Activated naive CD8-positive, alpha-beta T cell treated with anti-CD3 and anti-CD28 coated beads, Interleukin-2, amount 50 U/mL, for 24 hours (primary cell): ENCODE measurements around the gene CFAP99.
A peak's percentile ranks its signal among the peaks of the same experiment; 100 is the strongest.

ENCODE experiments used
- ATAC-seq: fragments of 150-1000 bp; cut with Tn5 transposase; one replicate; pipeline ENCODE4 v1.10.0; 2021
- DNase-seq: peaks from one replicate; pipeline ENCODE4 v3.0.0; 2021
- H3K27ac Mint-ChIP-seq: one replicate; pipeline ENCODE4 v1.8.0; 2021; ENCODE audit warnings: mild to moderate bottlenecking, mixed read lengths
- H3K27me3 Mint-ChIP-seq: one replicate; pipeline ENCODE4 v1.8.0; 2021; ENCODE audit warnings: mixed read lengths
- H3K36me3 Mint-ChIP-seq: one replicate; pipeline ENCODE4 v1.8.0; 2021; ENCODE audit warnings: low read depth, mixed read lengths
- H3K4me1 Mint-ChIP-seq: one replicate; pipeline ENCODE4 v1.8.0; 2021; ENCODE audit warnings: mixed read lengths
- H3K4me3 Mint-ChIP-seq: one replicate; pipeline ENCODE4 v1.8.0; 2021; ENCODE audit warnings: mild to moderate bottlenecking, moderate library complexity, mixed read lengths
- H3K9me3 Mint-ChIP-seq: one replicate; pipeline ENCODE4 v1.8.0; 2021; ENCODE audit warnings: mixed read lengths

CFAP99 gene

GRCh38 chr4:2438822-2439718 lies 20.3 kb downstream of the CFAP99 start:
- Mint-ChIP-seq H3K27ac (no peak overlapping the region), H3K4me3 (no peak overlapping the region)

GRCh38 chr4:2441393-2442174 lies 22.8 kb downstream of the CFAP99 start:
- Mint-ChIP-seq H3K9me3 (no peaks in the 10 kb centered on the region), H3K27me3 (no peaks in the 10 kb centered on the region), H3K4me1 (peaks cover 5% of the 10 kb centered on the region), H3K27ac (no peak overlapping the region), H3K4me3 (no peak overlapping the region), H3K36me3 (no peaks in the 10 kb centered on the region)
- DNase-seq, result peak; percentile 86
- peak; percentile 93 for ATAC-seq

More at GRCh38 chr4:2438822-2439718, 20.3 kb downstream of the CFAP99 start:
- DNase-seq (no peak), ATAC-seq (peak; percentile 35)
- H3K27me3 Mint-ChIP-seq, result no peaks in the 10 kb centered on the region
- no peaks in the 10 kb centered on the region for H3K36me3 Mint-ChIP-seq
- H3K4me1 Mint-ChIP-seq, result peaks cover 5% of the 10 kb centered on the region
- no peaks in the 10 kb centered on the region for H3K9me3 Mint-ChIP-seq

- H3K27ac Mint-ChIP-seq, result no peak overlapping the region
- no peaks in the 10 kb centered on the region for H3K27me3 Mint-ChIP-seq
- no peaks in the 10 kb centered on the region for H3K9me3 Mint-ChIP-seq
- DNase-seq (no peak), ATAC-seq (no peak)
- H3K4me1 Mint-ChIP-seq, result peaks cover 5% of the 10 kb centered on the region
- H3K4me3 Mint-ChIP-seq, result no peak overlapping the region
- H3K36me3 Mint-ChIP-seq, result no peaks in the 10 kb centered on the region
Observed at GRCh38 chr4:2442175-2442993, 23.6 kb downstream of the CFAP99 start.

GRCh38 chr4:2443061-2443730 lies 24.4 kb downstream of the CFAP99 start:
- DNase-seq, result no peak
- no peak for ATAC-seq
- Mint-ChIP-seq H3K4me1 (peaks cover 5% of the 10 kb centered on the region), H3K9me3 (no peaks in the 10 kb centered on the region), H3K27ac (no peak overlapping the region), H3K27me3 (no peaks in the 10 kb centered on the region), H3K4me3 (no peak overlapping the region), H3K36me3 (no peaks in the 10 kb centered on the region)

GRCh38 chr4:2443956-2444740 lies 25.4 kb downstream of the CFAP99 start:
- H3K27ac Mint-ChIP-seq, result no peak overlapping the region

GRCh38 chr4:2445130-2445529 lies 26.4 kb downstream of the CFAP99 start:
- Mint-ChIP-seq H3K4me3 (no peak overlapping the region), H3K9me3 (no peaks in the 10 kb centered on the region), H3K36me3 (no peaks in the 10 kb centered on the region), H3K27me3 (no peaks in the 10 kb centered on the region), H3K4me1 (peaks cover 3% of the 10 kb centered on the region), H3K27ac (no peak overlapping the region)
- DNase-seq, result no peak
- no peak for ATAC-seq

More at GRCh38 chr4:2443956-2444740, 25.4 kb downstream of the CFAP99 start:
- ATAC-seq (no peak), DNase-seq (no peak)
- Mint-ChIP-seq H3K36me3 (no peaks in the 10 kb centered on the region), H3K4me1 (peaks cover 5% of the 10 kb centered on the region), H3K9me3 (no peaks in the 10 kb centered on the region), H3K4me3 (no peak overlapping the region), H3K27me3 (no peaks in the 10 kb centered on the region)

- no peaks in the 10 kb centered on the region for H3K36me3 Mint-ChIP-seq
- no peak for ATAC-seq
- H3K27me3 Mint-ChIP-seq, result no peaks in the 10 kb centered on the region
- peaks cover 3% of the 10 kb centered on the region for H3K4me1 Mint-ChIP-seq
- no peak overlapping the region for H3K4me3 Mint-ChIP-seq
- no peaks in the 10 kb centered on the region for H3K9me3 Mint-ChIP-seq
- H3K27ac Mint-ChIP-seq, result no peak overlapping the region
- DNase-seq, result no peak
Observed at GRCh38 chr4:2445571-2445970, 26.8 kb downstream of the CFAP99 start.

- ATAC-seq, result no peak
- Mint-ChIP-seq H3K4me1 (no peaks in the 10 kb centered on the region), H3K9me3 (no peaks in the 10 kb centered on the region), H3K27ac (no peak overlapping the region), H3K27me3 (no peaks in the 10 kb centered on the region), H3K4me3 (no peak overlapping the region), H3K36me3 (no peaks in the 10 kb centered on the region)
- DNase-seq, result no peak
Observed at GRCh38 chr4:2446656-2447564, 28.2 kb downstream of the CFAP99 start.

GRCh38 chr4:2448589-2448988 lies 29.8 kb downstream of the CFAP99 start:
- no peaks in the 10 kb centered on the region for H3K36me3 Mint-ChIP-seq
- no peak overlapping the region for H3K4me3 Mint-ChIP-seq
- H3K4me1 Mint-ChIP-seq, result no peaks in the 10 kb centered on the region
- no peak overlapping the region for H3K27ac Mint-ChIP-seq
- no peaks in the 10 kb centered on the region for H3K9me3 Mint-ChIP-seq
- DNase-seq (no peak), ATAC-seq (no peak)
- no peaks in the 10 kb centered on the region for H3K27me3 Mint-ChIP-seq

GRCh38 chr4:2449051-2449450 lies 30.3 kb downstream of the CFAP99 start:
- DNase-seq (no peak), ATAC-seq (no peak)
- H3K36me3 Mint-ChIP-seq, result no peaks in the 10 kb centered on the region

GRCh38 chr4:2449511-2450392 lies 31.0 kb downstream of the CFAP99 start:
- DNase-seq (no peak), ATAC-seq (no peak)
- no peaks in the 10 kb centered on the region for H3K27me3 Mint-ChIP-seq
- no peaks in the 10 kb centered on the region for H3K9me3 Mint-ChIP-seq
- H3K27ac Mint-ChIP-seq, result no peak overlapping the region
- no peak overlapping the region for H3K4me3 Mint-ChIP-seq
- H3K4me1 Mint-ChIP-seq, result no peaks in the 10 kb centered on the region
- no peaks in the 10 kb centered on the region for H3K36me3 Mint-ChIP-seq

More at GRCh38 chr4:2449051-2449450, 30.3 kb downstream of the CFAP99 start:
- no peak overlapping the region for H3K4me3 Mint-ChIP-seq
- H3K9me3 Mint-ChIP-seq, result no peaks in the 10 kb centered on the region
- H3K27ac Mint-ChIP-seq, result no peak overlapping the region
- H3K27me3 Mint-ChIP-seq, result no peaks in the 10 kb centered on the region
- H3K4me1 Mint-ChIP-seq, result no peaks in the 10 kb centered on the region
